ENCODE measurements around the gene KEL.

- TF ChIP-seq, protein P1, sequence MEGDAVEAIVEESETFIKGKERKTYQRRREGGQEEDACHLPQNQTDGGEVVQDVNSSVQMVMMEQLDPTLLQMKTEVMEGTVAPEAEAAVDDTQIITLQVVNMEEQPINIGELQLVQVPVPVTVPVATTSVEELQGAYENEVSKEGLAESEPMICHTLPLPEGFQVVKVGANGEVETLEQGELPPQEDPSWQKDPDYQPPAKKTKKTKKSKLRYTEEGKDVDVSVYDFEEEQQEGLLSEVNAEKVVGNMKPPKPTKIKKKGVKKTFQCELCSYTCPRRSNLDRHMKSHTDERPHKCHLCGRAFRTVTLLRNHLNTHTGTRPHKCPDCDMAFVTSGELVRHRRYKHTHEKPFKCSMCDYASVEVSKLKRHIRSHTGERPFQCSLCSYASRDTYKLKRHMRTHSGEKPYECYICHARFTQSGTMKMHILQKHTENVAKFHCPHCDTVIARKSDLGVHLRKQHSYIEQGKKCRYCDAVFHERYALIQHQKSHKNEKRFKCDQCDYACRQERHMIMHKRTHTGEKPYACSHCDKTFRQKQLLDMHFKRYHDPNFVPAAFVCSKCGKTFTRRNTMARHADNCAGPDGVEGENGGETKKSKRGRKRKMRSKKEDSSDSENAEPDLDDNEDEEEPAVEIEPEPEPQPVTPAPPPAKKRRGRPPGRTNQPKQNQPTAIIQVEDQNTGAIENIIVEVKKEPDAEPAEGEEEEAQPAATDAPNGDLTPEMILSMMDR (IDR thresholded peaks at IDR 0.05), result no peak
- TF ChIP-seq POLR2A (IDR thresholded peaks at IDR 0.05), result no peak
- no peak for TF ChIP-seq POLR2AphosphoS5 (IDR thresholded peaks at IDR 0.05)
Observed at GRCh38 chr7:142905759-142906158, 56.4 kb downstream of the KEL start.
